GM19193 (cell line): Measurements from ENCODE around the gene BSN.

ENCODE experiments used
- POLR2A ChIP-seq: IDR thresholded peaks from 4 replicates; pipeline ENCODE4 v1.6.1; 2011; ENCODE audit not compliant: insufficient read depth, insufficient read length; ENCODE audit errors: extremely low read depth

Gene BSN

DNA sequence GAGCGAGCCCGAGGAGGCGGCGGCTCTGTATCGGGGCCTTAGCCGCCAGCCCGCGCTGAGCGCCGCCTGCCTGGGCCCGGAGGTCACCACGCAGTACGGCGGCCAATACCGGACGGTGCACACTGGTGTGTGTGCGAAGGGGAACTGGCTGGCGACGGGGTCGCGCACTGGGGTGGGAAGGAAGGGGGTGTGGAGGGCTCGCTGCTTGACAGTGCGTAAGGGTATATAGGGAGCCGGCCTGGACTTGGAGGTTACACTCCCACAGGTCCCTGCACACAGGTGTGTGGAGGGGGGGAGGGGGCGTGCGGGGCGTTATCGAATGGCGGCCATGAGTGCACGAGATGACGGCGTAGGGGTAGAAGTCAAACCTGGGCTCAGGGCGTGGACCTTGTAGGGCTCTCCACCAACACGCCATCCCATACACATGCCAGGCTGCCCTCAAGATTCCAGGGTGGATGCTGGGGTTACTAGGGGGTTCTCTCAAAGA is 120.3 kb downstream of the BSN start:
- no peak for TF ChIP-seq POLR2A

DNA sequence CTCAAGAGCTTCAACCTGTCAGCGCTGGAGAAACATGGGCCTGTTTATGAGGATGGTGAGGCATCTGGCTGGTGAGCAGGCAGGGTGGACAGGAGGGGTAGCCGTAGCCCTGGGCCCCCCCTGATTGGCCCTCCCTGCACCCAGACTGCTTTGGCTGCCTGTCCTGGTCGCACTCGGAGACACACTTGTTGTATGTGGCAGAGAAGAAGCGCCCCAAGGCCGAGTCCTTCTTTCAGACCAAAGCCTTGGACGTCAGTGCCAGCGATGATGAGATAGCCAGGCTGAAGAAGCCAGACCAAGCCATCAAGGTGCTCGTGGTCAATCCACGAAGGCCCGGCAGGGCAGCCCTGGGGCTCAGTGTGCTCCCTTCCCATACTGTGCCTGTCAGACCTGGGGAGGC is 121.6 kb downstream of the BSN start:
- no peak for TF ChIP-seq POLR2A

DNA sequence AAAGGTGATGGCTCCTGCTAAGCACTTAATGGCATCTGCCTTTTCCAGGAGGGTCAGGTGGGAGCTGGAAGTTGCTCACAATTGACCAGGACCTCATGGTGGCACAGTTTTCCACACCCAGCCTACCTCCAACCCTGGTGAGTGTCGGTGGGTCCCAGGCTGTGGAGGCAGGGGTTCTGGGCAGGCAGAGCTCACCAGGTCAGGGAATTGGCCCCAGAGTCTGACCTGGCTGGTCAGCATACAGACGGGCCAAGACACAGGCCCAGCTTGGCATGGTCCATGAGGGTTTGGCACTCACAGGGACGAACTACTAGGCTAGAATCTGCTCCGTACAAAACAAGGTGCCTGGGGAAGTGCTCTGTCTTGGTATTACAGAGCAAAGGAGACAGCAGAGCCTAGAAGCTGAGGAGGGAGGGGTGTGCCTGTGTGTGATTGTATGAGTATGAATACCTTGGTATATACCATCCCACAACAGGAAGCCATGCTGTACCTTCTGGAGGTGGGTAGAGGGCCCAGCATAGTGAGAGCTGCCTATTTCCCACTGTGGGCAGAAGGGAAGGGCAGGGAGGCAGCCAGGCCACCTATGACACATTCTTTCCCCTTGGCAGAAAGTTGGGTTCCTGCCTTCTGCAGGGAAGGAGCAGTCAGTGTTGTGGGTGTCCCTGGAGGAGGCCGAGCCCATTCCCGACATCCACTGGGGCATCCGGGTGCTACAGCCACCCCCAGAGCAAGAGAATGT is 126.4 kb downstream of the BSN start:
- TF ChIP-seq POLR2A, result no peak

DNA sequence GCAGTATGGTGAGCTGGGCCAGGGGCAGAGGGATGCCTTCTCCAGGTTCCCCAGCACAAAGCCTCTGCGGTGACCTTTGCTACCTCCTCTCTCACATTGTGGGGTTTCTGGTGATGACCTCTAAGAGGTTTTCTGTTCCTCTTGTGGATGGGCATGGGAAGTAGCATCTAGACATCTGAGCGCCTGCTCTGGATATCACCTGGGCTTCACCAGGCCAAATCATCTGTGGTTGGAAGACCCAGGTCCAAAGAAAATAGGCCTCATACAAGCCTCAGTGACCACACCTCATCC is 126.9 kb downstream of the BSN start:
- TF ChIP-seq POLR2A, result no peak

DNA sequence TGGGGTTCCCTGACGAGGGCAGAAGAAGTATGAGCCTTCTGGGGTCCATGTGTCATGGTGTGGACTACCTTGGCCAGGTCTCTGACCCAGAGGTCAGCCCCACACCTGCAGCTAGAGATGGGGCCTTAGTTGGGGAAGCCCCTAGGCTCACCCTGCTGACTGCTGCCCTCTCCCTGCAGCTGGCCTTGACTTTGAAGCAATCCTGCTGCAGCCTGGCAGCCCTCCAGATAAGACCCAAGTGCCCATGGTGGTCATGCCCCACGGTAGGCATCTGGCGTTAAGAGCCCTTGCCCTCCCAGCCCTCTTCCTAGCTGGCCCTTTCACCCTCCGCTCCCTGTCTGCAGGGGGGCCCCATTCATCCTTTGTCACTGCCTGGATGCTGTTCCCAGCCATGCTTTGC is 127.3 kb downstream of the BSN start:
- TF ChIP-seq POLR2A, result no peak

DNA sequence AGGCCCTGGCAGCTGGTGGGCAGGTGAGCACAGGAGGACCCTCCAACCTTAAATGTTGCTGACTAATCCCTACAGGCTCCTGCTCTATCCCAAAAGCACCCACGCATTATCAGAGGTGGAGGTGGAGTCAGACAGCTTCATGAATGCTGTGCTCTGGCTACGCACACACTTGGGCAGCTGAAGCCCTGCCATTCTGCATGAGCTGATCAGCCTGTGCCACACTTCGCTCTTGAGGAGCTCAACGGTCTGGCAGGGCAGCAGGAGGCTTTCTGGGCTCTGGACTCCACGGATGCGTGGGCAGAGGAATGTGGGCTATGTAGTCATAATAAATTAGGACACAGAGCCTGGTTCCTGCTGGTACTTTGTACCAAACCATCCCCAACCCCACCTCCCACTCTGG is 128.9 kb downstream of the BSN start:
- TF ChIP-seq POLR2A, result no peak

DNA sequence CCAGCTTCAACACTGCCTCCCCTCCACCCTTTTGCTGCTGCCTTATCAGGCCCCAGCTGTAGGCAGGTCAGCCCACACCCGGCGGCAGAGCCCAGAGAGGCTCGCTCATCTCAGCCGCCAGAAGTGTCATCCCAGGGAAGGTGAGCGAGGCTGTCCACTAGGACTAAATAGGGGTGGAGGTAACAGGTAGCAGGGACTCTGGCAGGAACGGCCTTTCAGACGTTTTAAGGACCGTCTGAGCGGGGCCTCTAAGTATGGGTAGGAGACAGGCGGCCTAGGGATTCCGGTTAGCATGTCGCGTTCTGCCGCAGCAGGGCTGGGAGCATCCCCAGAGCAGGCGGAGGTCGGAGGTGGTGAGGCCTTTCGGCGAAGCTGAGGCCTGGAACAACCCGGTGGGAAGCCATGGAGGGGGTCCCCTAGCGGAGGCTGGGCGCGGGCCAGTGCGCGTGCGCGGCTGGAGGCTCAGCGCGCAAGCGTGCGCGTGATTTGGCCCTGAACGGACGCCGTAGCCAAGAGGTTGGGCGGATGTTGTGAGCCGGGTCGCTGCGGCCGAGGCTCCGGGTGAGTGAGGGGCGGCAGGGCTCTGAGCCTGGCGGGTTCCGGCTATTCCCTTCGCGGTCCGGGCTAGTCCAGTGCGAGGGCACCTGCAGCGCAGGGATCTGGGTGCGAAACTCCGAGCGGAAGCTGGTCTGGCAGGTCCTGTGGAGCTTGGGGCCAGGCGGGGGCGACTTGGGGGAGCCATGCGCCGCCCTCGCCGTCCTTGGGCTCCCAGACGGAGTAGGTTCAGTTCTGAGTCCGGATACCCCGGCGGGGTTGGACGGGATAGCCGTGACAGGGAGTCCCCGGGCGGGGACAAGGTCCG is 135.0 kb downstream of the BSN start, which contains the start of the genes MST1 and RNF123:
Gene MST1, minus strand, starts transcription at position 429 of the 862 bp plus-strand sequence. CDS start 783 bp downstream, outside the sequence.
Gene RNF123, plus strand, starts transcription at position 512 of the 862 bp plus-strand sequence. CDS start 1,609 bp downstream, outside the sequence.
- TF ChIP-seq POLR2A, result peak; percentile 71

DNA sequence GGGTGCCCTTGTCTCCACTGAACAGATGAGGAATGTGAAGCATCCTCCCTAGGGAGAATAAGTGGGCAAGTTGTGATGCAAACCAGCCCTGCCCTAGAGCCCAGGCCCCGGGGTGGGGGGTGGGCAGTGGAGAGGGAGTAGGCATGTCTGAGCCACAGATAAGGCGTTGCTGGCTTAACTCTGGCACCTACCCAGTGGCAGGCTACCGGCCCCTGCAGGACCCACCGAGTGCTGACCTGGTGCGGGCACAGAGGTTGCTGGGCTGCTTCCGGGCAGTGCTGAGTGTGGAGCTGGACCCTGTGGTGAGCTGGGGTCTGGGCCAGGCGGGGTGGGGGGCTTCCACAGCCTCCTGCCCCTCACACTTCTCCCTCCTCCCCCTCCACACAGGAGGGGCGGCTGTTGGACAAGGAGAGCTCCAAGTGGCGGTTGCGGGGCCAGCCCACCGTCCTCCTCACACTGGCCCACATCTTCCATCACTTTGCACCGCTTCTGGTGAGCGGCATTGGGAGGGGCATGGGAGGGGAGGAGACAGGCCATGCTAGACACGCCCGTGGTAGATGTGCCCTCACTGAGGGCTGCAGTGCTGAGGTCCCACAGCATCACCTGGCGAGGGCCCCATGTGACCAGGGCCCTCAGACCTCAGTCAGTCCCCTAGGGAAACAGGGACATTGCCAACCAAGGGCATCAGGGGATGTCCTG is 145.2 kb downstream of the BSN start:
- no peak for TF ChIP-seq POLR2A

DNA sequence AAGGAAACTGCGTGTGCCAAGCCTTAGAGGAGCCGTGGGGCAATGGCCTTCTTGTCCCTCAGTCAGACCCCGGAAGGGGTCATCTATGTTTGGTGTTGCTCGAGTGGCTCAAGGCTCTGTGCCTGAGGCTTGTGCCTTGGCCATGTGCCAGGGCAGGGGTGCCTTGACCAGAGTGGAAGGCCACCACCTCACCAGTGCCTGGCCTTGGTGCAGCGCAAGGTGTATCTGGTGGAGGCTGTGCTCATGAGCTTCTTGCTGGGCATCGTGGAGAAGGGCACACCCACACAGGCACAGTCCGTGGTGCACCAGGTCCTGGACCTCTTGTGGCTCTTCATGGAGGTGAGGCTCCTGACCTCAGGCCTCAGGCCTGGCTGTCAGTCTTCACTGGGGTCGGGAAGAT is 145.7 kb downstream of the BSN start:
- TF ChIP-seq POLR2A, result no peak

DNA sequence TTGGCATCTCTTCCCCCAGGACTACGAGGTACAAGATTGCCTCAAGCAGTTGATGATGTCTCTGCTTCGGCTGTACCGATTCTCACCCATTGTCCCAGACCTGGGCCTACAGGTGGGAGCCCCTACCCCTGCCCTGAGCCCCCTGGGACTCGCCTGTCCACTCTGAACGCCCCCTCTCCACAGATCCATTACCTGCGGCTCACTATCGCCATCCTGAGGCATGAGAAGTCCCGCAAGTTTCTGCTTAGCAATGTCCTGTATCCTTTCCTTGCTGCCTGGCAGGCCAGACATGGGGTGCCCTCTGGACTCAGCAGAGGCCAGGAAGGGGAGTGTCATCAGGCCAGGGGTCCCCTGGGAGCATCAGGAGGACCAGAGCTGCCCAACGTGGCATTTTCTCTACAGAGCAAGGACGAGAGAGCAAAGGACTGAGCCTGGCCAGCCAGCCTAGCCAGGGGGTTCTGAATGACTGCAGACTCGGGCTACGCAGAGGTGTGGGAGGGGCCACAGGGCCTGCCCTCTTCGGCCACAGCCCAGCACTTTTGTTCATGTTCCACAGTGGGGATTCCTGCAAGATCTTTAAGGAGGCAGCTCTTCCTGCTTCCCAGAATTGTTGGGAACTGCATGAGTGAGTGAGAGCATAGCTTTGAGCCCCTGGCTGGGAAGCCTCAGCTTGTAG is 146.3 kb downstream of the BSN start:
- no peak for TF ChIP-seq POLR2A

DNA sequence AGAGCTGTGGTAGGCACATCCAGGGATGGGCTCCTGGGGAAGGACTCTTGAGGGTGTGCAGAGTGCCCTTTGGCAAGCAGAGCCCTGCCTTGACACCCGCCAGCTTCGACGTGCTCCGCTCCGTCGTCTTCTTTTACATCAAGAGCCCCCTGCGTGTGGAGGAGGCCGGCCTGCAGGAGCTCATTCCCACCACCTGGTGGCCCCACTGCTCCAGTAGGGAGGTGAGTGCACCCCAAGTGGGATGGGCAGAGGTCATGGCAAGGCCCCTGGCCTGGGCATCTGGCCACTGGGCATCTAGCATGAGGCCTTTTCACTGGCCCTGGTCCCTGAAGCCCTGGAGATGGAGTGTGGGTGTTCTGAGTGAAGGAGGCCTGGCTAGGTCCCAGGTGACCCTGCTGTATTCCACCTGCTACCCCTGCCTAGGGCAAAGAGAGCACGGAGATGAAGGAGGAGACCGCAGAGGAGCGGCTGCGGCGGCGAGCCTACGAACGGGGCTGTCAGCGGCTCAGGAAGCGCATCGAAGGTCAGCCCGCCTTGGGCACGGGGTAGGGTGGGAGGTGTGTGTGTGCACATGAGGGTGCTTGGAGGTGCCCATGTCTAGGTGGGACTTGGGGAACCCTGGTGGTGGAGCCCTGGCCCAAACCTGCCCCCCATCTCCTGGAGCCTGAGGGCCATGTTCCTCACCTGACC is 147.3 kb downstream of the BSN start:
- TF ChIP-seq POLR2A, result no peak

DNA sequence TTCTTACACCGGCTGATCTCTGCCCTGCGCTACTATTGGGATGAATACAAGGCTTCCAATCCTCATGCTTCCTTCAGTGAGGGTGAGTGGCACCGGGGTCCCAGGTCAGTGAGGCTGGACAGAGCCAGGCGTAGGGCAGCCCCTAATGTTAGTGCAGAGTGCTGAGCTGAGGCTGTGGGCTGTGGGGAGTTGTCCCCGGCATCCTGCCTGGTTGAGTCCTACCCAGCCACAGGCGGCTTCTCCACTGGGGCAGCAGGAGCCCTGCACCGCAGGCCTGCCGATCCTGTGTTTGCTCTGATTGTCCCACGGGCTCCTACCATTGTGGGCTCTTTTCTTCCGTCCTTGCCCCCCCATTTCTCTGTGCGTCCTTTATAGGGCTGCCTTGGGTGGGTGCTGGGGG is 148.4 kb downstream of the BSN start:
- no peak for TF ChIP-seq POLR2A

DNA sequence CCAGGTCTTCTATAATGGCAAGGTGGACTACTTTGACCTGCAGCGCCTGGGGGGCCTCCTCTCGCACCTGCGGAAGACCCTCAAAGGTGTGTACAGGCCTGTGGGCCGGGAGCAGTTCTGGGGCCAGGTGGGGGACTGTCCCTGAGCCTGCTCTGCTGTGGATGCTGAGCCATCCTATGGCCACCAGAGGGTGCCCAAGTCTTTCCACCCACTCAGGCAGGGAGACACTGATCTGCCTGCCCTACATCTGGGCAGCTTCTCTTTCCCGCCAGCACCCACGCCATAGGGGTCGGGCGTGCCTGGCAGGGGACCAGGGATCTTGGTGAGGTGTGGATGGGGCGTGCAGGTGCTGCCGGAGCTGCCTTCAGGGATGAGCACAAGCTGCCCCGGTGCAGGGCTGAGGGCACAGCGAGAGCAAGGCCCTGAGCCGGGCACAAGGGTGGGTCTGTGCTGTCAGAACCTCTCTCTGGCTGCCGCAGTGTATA is 149.2 kb downstream of the BSN start:
- TF ChIP-seq POLR2A, result no peak

DNA sequence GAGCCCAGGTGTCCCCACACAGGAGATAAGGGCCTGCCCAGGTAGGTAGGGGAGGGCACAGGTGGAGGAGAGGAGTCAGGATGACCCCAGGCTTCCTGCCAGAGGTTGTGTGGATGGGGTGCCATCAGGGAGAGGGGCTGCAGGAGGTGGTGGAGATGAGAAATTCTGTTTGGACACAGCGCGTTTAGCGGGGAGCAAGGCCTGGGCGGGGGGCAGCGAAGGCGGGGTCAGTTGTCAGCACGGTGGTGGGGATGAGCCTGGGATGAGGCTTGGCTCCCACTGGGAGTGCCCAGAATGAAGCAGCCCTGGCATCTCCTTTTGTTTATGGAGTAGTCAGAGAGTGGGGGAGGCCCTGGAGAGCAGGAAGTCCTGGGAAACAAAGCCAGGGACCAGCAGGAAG is 149.7 kb downstream of the BSN start:
- no peak for TF ChIP-seq POLR2A
